SK-N-SH treated with all-trans-retinoic acid at 6 μM for 48 hours (cell line): ENCODE data around the gene RP9.

Experiments
- ATAC-seq: fragments of 200-7000 bp; cut with Tn5 transposase; 3 replicates; pipeline ENCODE4 v1.9.1; 2020; ENCODE audit warnings: mild to moderate bottlenecking, moderate library complexity
- ESRRG ChIP-seq: fragments of 250-450 bp; sonication (Bioruptor Pico); IDR thresholded peaks from 2 replicates; pipeline ENCODE4 v1.6.1; 2021; ENCODE audit warnings: mild to moderate bottlenecking
- ISL1 ChIP-seq: fragments of 250-450 bp; sonication (Bioruptor Pico); IDR thresholded peaks from 2 replicates; pipeline ENCODE4 v2.1.2; 2022; ENCODE audit warnings: mild to moderate bottlenecking, moderate library complexity
- SNAI2 ChIP-seq: fragments of 250-450 bp; sonication (Bioruptor Pico); IDR thresholded peaks from 2 replicates; pipeline ENCODE4 v1.5.0; 2020; ENCODE audit warnings: mild to moderate bottlenecking, moderate library complexity
- TCF4 ChIP-seq: fragments of 250-450 bp; sonication (Bioruptor Pico); IDR thresholded peaks from 2 replicates; pipeline ENCODE4 v1.8.0; 2021; ENCODE audit warnings: mild to moderate bottlenecking, moderate library complexity, borderline replicate concordance

Gene RP9

DNA sequence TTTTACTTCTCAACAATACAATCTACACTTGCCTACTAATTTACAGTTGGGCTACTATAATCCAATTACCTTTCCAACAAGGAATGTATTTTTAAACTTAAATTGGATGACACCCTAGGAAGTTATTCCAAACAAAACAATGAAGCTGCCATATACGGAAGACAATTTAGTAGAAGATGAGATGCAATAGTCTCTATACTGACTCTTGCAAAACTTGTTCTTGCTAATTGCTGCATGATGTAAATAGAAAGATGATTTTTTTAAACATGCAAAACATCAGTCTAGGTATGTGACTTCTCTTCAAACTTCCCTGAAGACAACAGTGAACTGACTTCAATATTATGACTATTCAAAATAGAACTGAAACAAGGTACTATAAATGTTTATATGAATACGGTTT lies 64.2 kb downstream of the RP9 start:
- TF ChIP-seq ESRRG (CRISPR knock-in tag): no peak
- peak; percentile 47; the same call in 1 of the 2 replicates for TF ChIP-seq ISL1 (CRISPR knock-in tag)
- TF ChIP-seq SNAI2 (CRISPR knock-in tag): no peak
- no peak for TF ChIP-seq TCF4 (CRISPR knock-in tag)
- no peak for ATAC-seq
